Heart left ventricle (tissue), 16 donors: ENCODE measurements around the gene SUN1. TPM values are rescaled to one million over a fixed set of nuclear protein-coding genes. Genes with fewer than 3 reads are reported as not detected.

Source experiments
- ATAC-seq, 4 donors: fragments of 200-7000 bp; cut with Tn5 transposase; one replicate each; pipeline ENCODE4 v1.9.1; 2020 to 2022; ENCODE audit warnings: moderate library complexity in 4 of 4, mild to moderate bottlenecking in 3 of 4, moderate number of reproducible peaks in 1 of 4
- DNase-seq, 5 donors: peaks; one replicate each; pipeline ENCODE4 v3.0.0-alpha.2; 2020
- H3K27ac ChIP-seq, 12 donors: fragments of 200-600 bp; sonication (generic) in 4 of 12; one replicate each; pipeline versions ENCODE4 v1.5.0 to v1.8.0; 2016 to 2022; ENCODE audit warnings: mild to moderate bottlenecking in 2 of 12
- H3K27me3 ChIP-seq, 9 donors: fragments of 200-600 bp; sonication (generic) in 2 of 9; one replicate each; pipeline versions ENCODE4 v1.5.1 to v1.8.0; 2016 to 2022; ENCODE audit warnings: mild to moderate bottlenecking in 3 of 9
- H3K36me3 ChIP-seq, 9 donors: fragments of 200-600 bp; sonication (generic) in 2 of 9; one replicate each; pipeline versions ENCODE4 v1.5.0 to v1.8.0; 2018 to 2022; ENCODE audit warnings: mild to moderate bottlenecking in 2 of 9
- H3K4me1 ChIP-seq, 12 donors: fragments of 200-600 bp; sonication (generic) in 4 of 12; one replicate each; pipeline versions ENCODE4 v1.5.0 to v1.8.0; 2016 to 2022; ENCODE audit warnings: mild to moderate bottlenecking in 3 of 12
- H3K4me3 ChIP-seq, 12 donors: fragments of 200-600 bp; sonication (generic) in 4 of 12; one replicate each; pipeline versions ENCODE4 v1.5.0 to v1.8.0; 2017 to 2022; ENCODE audit warnings: mild to moderate bottlenecking in 9 of 12, moderate library complexity in 4 of 12
- H3K9me3 ChIP-seq, 12 donors: fragments of 200-600 bp; sonication (generic) in 4 of 12; one replicate each; pipeline versions ENCODE4 v1.5.0 to v1.8.0; 2016 to 2022; ENCODE audit warnings: mild to moderate bottlenecking in 1 of 12
- CTCF ChIP-seq, 12 donors: fragments of 200-600 bp; sonication (generic) in 4 of 12; IDR thresholded peaks; one replicate each; pipeline versions ENCODE4 v1.5.0 to v1.8.0; 2018 to 2022; ENCODE audit warnings: antibody characterized with exemption in 12 of 12, mild to moderate bottlenecking in 5 of 12
- POLR2A ChIP-seq, 2 donors: fragments of 450-650 bp; IDR thresholded peaks; one replicate each; pipeline ENCODE4 v1.6.1; 2017; ENCODE audit warnings: antibody characterized with exemption in 2 of 2, mild to moderate bottlenecking in 2 of 2, moderate library complexity in 2 of 2
- WGBS, 4 donors: extraction: QIAGEN DNeasy Blood & Tissue Kit in 2 of 4; methylation state at CpG; one replicate each; pipeline versions ENCODE4 v1.1.5 to v1.1.7; 2013 to 2018; 5-methylcytosine and 5-hydroxymethylcytosine counted together
- intact Hi-C, 10 donors: fragments of 100-400 bp; cut with DNase I; formaldehyde crosslinking; loops; one replicate each; pipeline versions ENCODE4 v1.11.1 to v1.14.2; 2022
- polyA plus RNA-seq, 2 donors: library from polyadenylated mRNA; stranded (reverse); fragments of 200-250 nt; gene quantifications; one replicate each; pipeline ENCODE4 v1.2.3, GENCODE V29; 2013
- total RNA-seq, 9 donors: library from RNA; depleted of rRNA in 2 of 9; stranded (reverse); fragments of >200 nt in 2 of 9; fragmentation: NEBNext Ultra II Directional in 3 of 9; extraction: Animal tissue kit (Norgen Biotek cat#: 25700) in 3 of 9; gene quantifications; one replicate each; pipeline versions ENCODE4 v1.1.0 to v1.2.4, GENCODE V29; 2016 to 2023
- donor health status: ischemic (EF 13 %, LVEDD 7.1; RV severe dilation, severe dysfunction).
- donor health status: healthy with polysubstance abuse.
- donor health status: DM: no; HTN: yes; CAD: no.
- donor health status: DM: no; HTN: no; CAD: no.
- donor health status: ischemic (EF 25% LVEDD 6.9; RV normal size, moderate dysfunction).
- donor health status: ischemic (EF 25% LVEDD 5.7; RV mildly dilated, moderate dysfunction).
- donor health status: healthy.
- donor health status: DM: yes; HTN: yes; CAD: no.
- donor health status: ischemic (EF 35%, LVEDD 5.7; RV mildly dilated, moderate dysfunction).
- donor health status: nonischemic (EF 11% LVEDD 7.7; RV severe dilation, severe dysfunction).
- donor health status: DM: yes; HTN: yes; CAD: no.
- donor health status: PGD.
- donor health status: ischemic (EF 29% LVEDD 5.4; RV normal size, mild dysfunction).
- donor health status: nonischemic (EF 23%, LVEDD 6.1; RV moderate dilation, normal function).

Gene SUN1
- total and polyA plus RNA-seq, 11 donors, result 111 to 203 (median 151) TPM

- WGBS, 4 donors, result 5 to 21% (median 15%) methylated on average over 26 to 47 of the region's 47 CpGs
- Histone ChIP-seq H3K4me1 (peaks cover 10 to 66% (median 45%) of the 10 kb centered on the region in 12 donors), H3K4me3 (peak overlapping the region; percentile 67 to 98 (median 86)), H3K27ac (peak overlapping the region in 9 of 12 donors; percentile 80 to 91 (median 88)), H3K36me3 (peaks cover 0 to 27% (median 10%) of the 10 kb centered on the region in 9 donors), H3K9me3 (no peaks in the 10 kb centered on the region), H3K27me3 (no peaks in the 10 kb centered on the region)
- DNase-seq (peak in 2 of 5 donors; percentile 35 to 70), ATAC-seq (no peak)
- intact Hi-C loops, result loop anchor here in 3 of 10 donors (5.0 to 10.0 kb wide), 3 partner anchors 355 to 553 kb away; partner anchors contain the start of gene PDGFA (in 1 of the 3)
- TF ChIP-seq CTCF (IDR thresholded peaks at IDR 0.05), result no peak
- TF ChIP-seq POLR2A (IDR thresholded peaks at IDR 0.05), result no peak
Measured at GRCh38 chr7:877312-878232, 45.3 kb downstream of the SUN1 start.

- peak in 2 of 5 donors; percentile 18 to 56 for DNase-seq
- no peak for TF ChIP-seq CTCF (IDR thresholded peaks at IDR 0.05)
- no peak for TF ChIP-seq POLR2A (IDR thresholded peaks at IDR 0.05)
- WGBS, 4 donors, result 87 to 92% (median 90%) methylated on average over 15 of the region's 15 CpGs
- Histone ChIP-seq H3K4me1 (peaks cover 4 to 64% (median 39%) of the 10 kb centered on the region in 12 donors), H3K36me3 (peaks cover 0 to 15% (median 7%) of the 10 kb centered on the region in 9 donors), H3K27me3 (no peaks in the 10 kb centered on the region), H3K27ac (no peak overlapping the region), H3K4me3 (no peak overlapping the region), H3K9me3 (no peaks in the 10 kb centered on the region)
- no peak for ATAC-seq
- intact Hi-C loops, result loop anchor here in 3 of 10 donors (5.0 to 10.0 kb wide), 3 partner anchors 357 to 554 kb away; partner anchors contain the start of gene PDGFA (in 1 of the 3)
Measured at GRCh38 chr7:879093-879492, 46.8 kb downstream of the SUN1 start.

GRCh38 chr7:879706-880105, 47.4 kb downstream of the SUN1 start:
- H3K27ac ChIP-seq, result peak overlapping the region in 4 of 12 donors; percentile 6 to 61 (median 44)
- WGBS, 4 donors, result 69 to 79% (median 75%) methylated on average over 14 of the region's 14 CpGs
- intact Hi-C loops, result loop anchor here in 3 of 10 donors (5.0 to 10.0 kb wide), 3 partner anchors 357 to 555 kb away; partner anchors contain the start of gene PDGFA (in 1 of the 3)

More at GRCh38 chr7:879706-880105, 47.4 kb downstream of the SUN1 start:
- H3K4me3 ChIP-seq, result no peak overlapping the region
- no peaks in the 10 kb centered on the region for H3K9me3 ChIP-seq
- TF ChIP-seq POLR2A (IDR thresholded peaks at IDR 0.05), result no peak
- TF ChIP-seq CTCF (IDR thresholded peaks at IDR 0.05), result no peak
- DNase-seq, result peak in 2 of 5 donors; percentile 13 to 16
- H3K36me3 ChIP-seq, result peaks cover 0 to 15% (median 6%) of the 10 kb centered on the region in 9 donors
- H3K4me1 ChIP-seq, result peaks cover 3 to 69% (median 42%) of the 10 kb centered on the region in 12 donors
- no peak for ATAC-seq
- H3K27me3 ChIP-seq, result no peaks in the 10 kb centered on the region
